WTC11 (cell line): ENCODE measurements around the gene ERICH6B. TPM values are rescaled to one million over a fixed set of nuclear protein-coding genes. Genes with fewer than 3 reads are reported as not detected.
"Not testable (repeated sequence)": the region's sequence is repeated elsewhere in the genome, so short reads cannot be mapped to it uniquely, and the experiment has no call there.

Experiments
- ATAC-seq: fragments of 200-7000 bp; cut with Tn5 transposase; 2 replicates; pipeline ENCODE4 v1.10.0; 2021; ENCODE audit warnings: mild to moderate bottlenecking, moderate library complexity
- CTCF ChIA-PET: fragments of 300-600 bp; sonication (Branson Sonifier 250); formaldehyde crosslinking; loops from one replicate; lab custom pipeline; 2021; ENCODE audit warnings: antibody characterized with exemption; lab: Charles Lee
- POLR2A ChIA-PET: fragments of 350-600 bp; sonication (Branson Sonifier 250); formaldehyde crosslinking; loops from one replicate; lab custom pipeline; 2021; ENCODE audit warnings: antibody characterized with exemption; lab: Charles Lee
- DNase-seq: peaks from one replicate; pipeline ENCODE4 v3.0.0; 2021; ENCODE audit warnings: low spot score
- H3K27ac Mint-ChIP-seq: 2 replicates; pipeline ENCODE4 v1.8.0; 2021; ENCODE audit warnings: mixed read lengths
- H3K27me3 Mint-ChIP-seq: 2 replicates; pipeline ENCODE4 v1.8.0; 2021; ENCODE audit warnings: low read depth, mild to moderate bottlenecking, moderate library complexity, mixed read lengths
- H3K36me3 Mint-ChIP-seq: 2 replicates; pipeline ENCODE4 v1.8.0; 2021; ENCODE audit warnings: mixed read lengths
- H3K4me1 Mint-ChIP-seq: 2 replicates; pipeline ENCODE4 v1.8.0; 2022; ENCODE audit warnings: mixed read lengths
- H3K4me3 Mint-ChIP-seq: 2 replicates; pipeline ENCODE4 v1.8.0; 2021; ENCODE audit warnings: mild to moderate bottlenecking, moderate library complexity, mixed read lengths
- H3K9me3 Mint-ChIP-seq: 2 replicates; pipeline ENCODE4 v1.8.0; 2021; ENCODE audit warnings: mixed read lengths
- CREB1 ChIP-seq: sonication (generic); formaldehyde crosslinking; IDR thresholded peaks from 2 replicates; pipeline ENCODE4 v1.8.0; 2023; ENCODE audit warnings: mild to moderate bottlenecking, missing genetic modification reagents
- FOXK1 ChIP-seq: sonication (generic); formaldehyde crosslinking; IDR thresholded peaks from 2 replicates; pipeline ENCODE4 v1.8.0; 2022; ENCODE audit warnings: mild to moderate bottlenecking, moderate library complexity, missing genetic modification reagents
- JAZF1 ChIP-seq: fragments of 250-450 bp; sonication (Bioruptor Pico); IDR thresholded peaks from 2 replicates; pipeline ENCODE4 v1.9.0; 2021; ENCODE audit warnings: moderate library complexity, mild to moderate bottlenecking, inconsistent platforms
- PRRX2 ChIP-seq: fragments of 250-450 bp; sonication (Bioruptor Pico); IDR thresholded peaks from 2 replicates; pipeline ENCODE4 v1.8.0; 2021; ENCODE audit warnings: mild to moderate bottlenecking
- SOX15 ChIP-seq: fragments of 250-450 bp; sonication (Bioruptor Pico); IDR thresholded peaks from 2 replicates; pipeline ENCODE4 v1.9.0; 2021; ENCODE audit warnings: mild to moderate bottlenecking
- TCF7 ChIP-seq: sonication (generic); formaldehyde crosslinking; IDR thresholded peaks from 2 replicates; pipeline ENCODE4 v1.8.0; 2022; ENCODE audit warnings: mild to moderate bottlenecking, low read depth, missing genetic modification reagents, moderate library complexity
- TEAD1 ChIP-seq: sonication (generic); formaldehyde crosslinking; IDR thresholded peaks from 2 replicates; pipeline ENCODE4 v1.8.0; 2022; ENCODE audit warnings: mild to moderate bottlenecking, missing genetic modification reagents
- TEAD4 ChIP-seq: sonication (generic); formaldehyde crosslinking; IDR thresholded peaks from 2 replicates; pipeline ENCODE4 v1.8.0; 2022; ENCODE audit warnings: mild to moderate bottlenecking, missing genetic modification reagents
- ZBTB21 ChIP-seq: sonication (generic); formaldehyde crosslinking; IDR thresholded peaks from 2 replicates; pipeline ENCODE4 v1.8.1; 2023; ENCODE audit warnings: mild to moderate bottlenecking, missing genetic modification reagents, borderline replicate concordance
- ZNF532 ChIP-seq: fragments of 250-450 bp; sonication (Bioruptor Pico); IDR thresholded peaks from 2 replicates; pipeline ENCODE4 v1.9.0; 2021; ENCODE audit warnings: mild to moderate bottlenecking, borderline replicate concordance
- total RNA-seq: library from RNA; stranded (reverse); gene quantifications from 3 replicates; pipeline ENCODE4 v1.2.3, GENCODE V29; 2021
- TF ChIP-seq, protein P1 (sequence below): sonication (generic); formaldehyde crosslinking; IDR thresholded peaks from 2 replicates; pipeline ENCODE4 v1.8.0; 2022; ENCODE audit warnings: mild to moderate bottlenecking, missing genetic modification reagents
- TF ChIP-seq, protein P2 (sequence below): sonication (generic); formaldehyde crosslinking; conservative IDR thresholded peaks from 2 replicates; pipeline ENCODE4 v1.8.1; 2022; ENCODE audit warnings: mild to moderate bottlenecking, missing genetic modification reagents
- TF ChIP-seq, protein P3 (sequence below): fragments of 250-450 bp; sonication (Bioruptor Pico); conservative IDR thresholded peaks from 2 replicates; pipeline ENCODE4 v1.9.0; 2021; ENCODE audit warnings: mild to moderate bottlenecking
- TF ChIP-seq, protein P4 (sequence below): sonication (generic); formaldehyde crosslinking; IDR thresholded peaks from 2 replicates; pipeline ENCODE4 v1.8.1; 2023; ENCODE audit warnings: mild to moderate bottlenecking, missing genetic modification reagents, moderate library complexity

The ERICH6B gene
- total RNA-seq, 1 experiment from 2014 or later = not detected

DNA sequence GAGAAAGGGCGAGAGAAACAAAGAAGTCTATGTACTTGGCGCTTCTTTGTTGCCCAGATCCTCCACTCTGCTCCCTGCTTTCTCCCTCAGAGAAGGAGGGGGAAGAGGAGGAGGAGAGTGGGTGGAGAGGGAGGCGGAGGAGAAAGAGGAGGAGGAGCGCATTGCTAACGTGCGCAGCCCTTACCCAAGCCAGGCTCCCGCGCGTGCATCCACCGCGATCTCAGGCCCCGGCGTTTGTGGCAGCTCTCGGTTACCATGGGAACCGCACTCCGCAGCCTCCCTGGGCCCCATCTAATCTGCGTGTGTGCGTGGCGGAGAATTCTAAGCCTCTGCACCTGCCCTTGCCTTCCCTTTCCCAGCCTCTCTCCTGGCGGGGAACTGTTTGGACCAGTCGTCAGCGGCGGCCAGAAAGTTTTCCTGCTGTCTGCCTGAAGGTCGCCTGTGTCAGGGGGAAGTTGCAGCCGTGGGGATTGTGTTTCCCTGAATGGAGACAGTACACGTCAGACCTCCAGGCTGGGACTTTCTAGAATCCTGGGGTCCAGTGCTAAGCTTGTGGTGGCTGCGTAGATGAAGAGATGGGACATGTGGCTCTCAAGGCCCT is at the start of gene ERICH6B (continued):
- TF ChIP-seq, protein P1, sequence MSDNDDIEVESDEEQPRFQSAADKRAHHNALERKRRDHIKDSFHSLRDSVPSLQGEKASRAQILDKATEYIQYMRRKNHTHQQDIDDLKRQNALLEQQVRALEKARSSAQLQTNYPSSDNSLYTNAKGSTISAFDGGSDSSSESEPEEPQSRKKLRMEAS (CRISPR knock-in tag) = 0 out of 2 replicates have a peak, but pooled peaks have one; percentile 39

DNA sequence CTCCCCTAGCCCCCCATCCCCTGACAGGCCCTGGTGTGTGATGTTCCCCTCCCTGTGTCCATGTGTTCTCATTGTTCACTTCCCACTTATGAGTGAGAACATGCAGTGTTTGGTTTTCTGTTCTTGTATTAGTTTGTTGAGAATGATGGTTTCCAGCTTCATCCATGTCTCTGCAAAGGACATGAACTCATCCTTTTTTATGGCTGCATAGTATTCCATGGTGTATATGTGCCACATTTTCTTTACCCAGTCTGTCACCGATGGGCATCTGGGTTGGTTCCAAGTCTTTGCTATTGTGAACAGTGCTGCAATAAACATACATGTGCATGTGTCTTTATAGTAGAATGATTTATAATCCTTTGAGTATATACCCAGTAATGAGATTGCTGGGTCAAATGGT is 47.4 kb upstream of the ERICH6B start:
- POLR2A ChIA-PET, H3K36me3 Mint-ChIP-seq, H3K4me3 Mint-ChIP-seq, CTCF ChIA-PET, H3K27ac Mint-ChIP-seq, DNase-seq, H3K4me1 Mint-ChIP-seq, ATAC-seq, H3K27me3 Mint-ChIP-seq: not testable (repeated sequence)
- H3K9me3 Mint-ChIP-seq = peaks cover 13% of the 10 kb centered on the region

DNA sequence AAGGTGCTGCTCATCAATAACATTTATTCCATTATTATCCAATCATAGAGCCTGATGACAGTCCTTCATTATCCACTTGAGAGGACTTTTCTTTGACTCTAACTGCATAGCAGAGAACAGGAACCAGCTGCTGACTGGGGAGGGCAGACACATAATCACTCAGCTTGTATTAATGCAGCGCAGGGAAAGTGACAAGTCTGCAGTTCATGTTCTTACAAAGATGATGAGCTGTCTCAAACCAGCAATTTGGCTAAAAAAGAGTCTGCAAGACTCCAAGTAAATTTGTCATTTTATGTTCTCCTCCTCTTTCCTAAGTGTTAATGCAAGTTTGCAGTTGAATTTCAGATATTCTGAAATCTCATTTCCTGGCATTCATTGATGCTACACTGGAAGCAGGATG is 46.6 kb upstream of the ERICH6B start:
- TF ChIP-seq, protein P2, sequence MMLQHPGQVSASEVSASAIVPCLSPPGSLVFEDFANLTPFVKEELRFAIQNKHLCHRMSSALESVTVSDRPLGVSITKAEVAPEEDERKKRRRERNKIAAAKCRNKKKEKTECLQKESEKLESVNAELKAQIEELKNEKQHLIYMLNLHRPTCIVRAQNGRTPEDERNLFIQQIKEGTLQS (CRISPR knock-in tag) = no peak
- TF ChIP-seq SOX15 (CRISPR knock-in tag) (no peak), ZNF532 (CRISPR knock-in tag) (no peak)
- H3K4me1 Mint-ChIP-seq = 0 out of 2 replicates have a peak, but pooled peaks cover 3% of the 10 kb centered on the region
- H3K9me3 Mint-ChIP-seq = peaks cover 13% of the 10 kb centered on the region
- H3K36me3 Mint-ChIP-seq = peaks cover 3% of the 10 kb centered on the region; the same call in 1 of the 2 replicates
- CTCF ChIA-PET = no interaction called here
- H3K27ac Mint-ChIP-seq = no peak overlapping the region
- POLR2A ChIA-PET = no interaction called here
- no peak overlapping the region for H3K4me3 Mint-ChIP-seq
- no peak for DNase-seq
- ATAC-seq = no peak
- H3K27me3 Mint-ChIP-seq = peaks cover 4% of the 10 kb centered on the region

DNA sequence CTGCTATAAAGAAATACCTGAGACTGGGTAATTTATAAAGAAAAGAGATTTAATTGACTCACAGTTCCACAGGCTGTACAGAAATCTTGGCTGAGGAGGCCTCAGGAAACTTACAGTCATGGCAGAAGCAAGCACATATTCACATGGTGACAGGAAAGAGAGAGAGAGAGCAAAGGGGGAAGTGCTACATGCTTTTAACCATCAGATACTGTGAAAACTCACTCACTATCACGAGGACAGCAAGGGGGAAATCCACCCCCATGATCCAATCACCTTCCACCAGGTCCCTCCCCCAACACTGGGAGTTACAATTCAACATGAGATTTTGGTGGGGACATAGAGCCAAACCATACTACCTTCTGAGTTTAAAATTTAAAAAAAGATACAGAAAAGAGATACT is 44.9 kb upstream of the ERICH6B start:
- peaks cover 17% of the 10 kb centered on the region for H3K9me3 Mint-ChIP-seq
- ATAC-seq, H3K4me3 Mint-ChIP-seq, H3K4me1 Mint-ChIP-seq, H3K27ac Mint-ChIP-seq, CTCF ChIA-PET, H3K36me3 Mint-ChIP-seq, H3K27me3 Mint-ChIP-seq, DNase-seq, POLR2A ChIA-PET: not testable (repeated sequence)

DNA sequence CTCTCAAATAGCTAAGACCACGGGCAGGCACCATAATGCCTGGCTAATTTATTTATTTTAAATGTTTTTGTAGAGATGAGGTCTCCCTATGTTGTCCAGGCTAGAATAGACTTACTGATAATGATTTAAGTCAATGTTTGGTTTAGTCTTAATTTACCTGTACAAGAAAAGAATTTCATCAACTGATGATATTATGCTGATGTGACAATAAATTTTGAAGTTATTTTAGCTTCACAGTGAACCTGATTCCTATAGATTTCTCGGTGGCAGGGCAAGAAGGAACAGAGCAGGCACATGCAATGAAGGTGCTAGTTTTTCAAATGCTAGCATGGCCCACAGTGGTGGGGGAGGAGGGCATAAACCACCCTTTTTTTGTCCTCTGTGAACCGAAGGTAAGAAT is 44.0 kb upstream of the ERICH6B start:
- no peak overlapping the region for H3K27ac Mint-ChIP-seq
- H3K36me3 Mint-ChIP-seq = peaks cover 2% of the 10 kb centered on the region; the same call in 1 of the 2 replicates
- 0 out of 2 replicates have a peak, but pooled peaks cover 3% of the 10 kb centered on the region for H3K4me1 Mint-ChIP-seq
- ChIA-PET POLR2A (no interaction called here), CTCF (no interaction called here)
- DNase-seq (no peak), ATAC-seq (no peak)
- no peak overlapping the region for H3K4me3 Mint-ChIP-seq
- peaks cover 17% of the 10 kb centered on the region for H3K9me3 Mint-ChIP-seq
- no peak for TF ChIP-seq TEAD4 (CRISPR knock-in tag)
- TF ChIP-seq, protein P3, sequence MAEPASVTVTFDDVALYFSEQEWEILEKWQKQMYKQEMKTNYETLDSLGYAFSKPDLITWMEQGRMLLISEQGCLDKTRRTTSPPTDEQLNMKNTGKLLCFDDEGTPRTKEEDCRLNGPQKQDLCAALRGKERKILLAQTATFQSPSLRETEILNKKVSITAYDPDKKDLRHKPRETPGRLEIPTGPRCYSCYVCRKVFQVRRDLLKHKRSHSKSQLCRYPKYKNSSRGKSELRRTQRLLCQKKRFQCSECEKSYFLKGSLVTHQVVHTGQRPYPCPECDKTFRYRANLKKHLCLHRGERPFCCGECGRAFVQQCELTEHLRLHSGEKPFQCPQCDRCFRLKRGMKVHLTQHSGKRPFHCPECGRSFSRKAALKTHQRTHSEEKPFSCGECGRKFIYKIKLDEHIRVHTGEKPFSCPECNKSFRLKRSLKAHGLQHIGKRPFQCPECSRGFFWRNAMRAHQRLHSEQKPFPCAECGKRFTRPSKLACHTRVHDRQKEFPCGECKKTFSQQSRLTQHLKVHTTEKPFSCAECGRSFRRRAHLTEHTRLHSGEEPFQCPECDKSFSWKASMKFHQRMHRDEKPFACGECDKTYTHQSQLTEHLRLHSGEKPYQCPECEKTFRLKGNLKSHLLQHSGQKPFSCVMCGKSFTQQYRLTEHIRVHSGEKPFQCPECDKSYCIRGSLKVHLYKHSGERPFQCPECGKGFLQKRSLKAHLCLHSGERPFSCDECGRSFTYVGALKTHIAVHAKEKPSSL (CRISPR knock-in tag) = no peak
- no peak for TF ChIP-seq JAZF1 (CRISPR knock-in tag)
- TF ChIP-seq PRRX2 (CRISPR knock-in tag) = no peak
- no peak for TF ChIP-seq FOXK1 (CRISPR knock-in tag)
- no peak for TF ChIP-seq CREB1 (CRISPR knock-in tag)
- TF ChIP-seq TEAD1 = no peak
- TF ChIP-seq, protein P4, sequence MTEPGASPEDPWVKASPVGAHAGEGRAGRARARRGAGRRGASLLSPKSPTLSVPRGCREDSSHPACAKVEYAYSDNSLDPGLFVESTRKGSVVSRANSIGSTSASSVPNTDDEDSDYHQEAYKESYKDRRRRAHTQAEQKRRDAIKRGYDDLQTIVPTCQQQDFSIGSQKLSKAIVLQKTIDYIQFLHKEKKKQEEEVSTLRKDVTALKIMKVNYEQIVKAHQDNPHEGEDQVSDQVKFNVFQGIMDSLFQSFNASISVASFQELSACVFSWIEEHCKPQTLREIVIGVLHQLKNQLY (CRISPR knock-in tag) = no peak
- no peak for TF ChIP-seq ZBTB21 (CRISPR knock-in tag)
- TF ChIP-seq TCF7 = no peak
- H3K27me3 Mint-ChIP-seq = peaks cover 4% of the 10 kb centered on the region
